NCI-H2107 (cell line): ENCODE measurements around the gene NRXN3.

Experiments
- DNase-seq: peaks from one replicate; lab custom pipeline; 2025; lab: John Stamatoyannopoulos, UW

Gene NRXN3

DNA sequence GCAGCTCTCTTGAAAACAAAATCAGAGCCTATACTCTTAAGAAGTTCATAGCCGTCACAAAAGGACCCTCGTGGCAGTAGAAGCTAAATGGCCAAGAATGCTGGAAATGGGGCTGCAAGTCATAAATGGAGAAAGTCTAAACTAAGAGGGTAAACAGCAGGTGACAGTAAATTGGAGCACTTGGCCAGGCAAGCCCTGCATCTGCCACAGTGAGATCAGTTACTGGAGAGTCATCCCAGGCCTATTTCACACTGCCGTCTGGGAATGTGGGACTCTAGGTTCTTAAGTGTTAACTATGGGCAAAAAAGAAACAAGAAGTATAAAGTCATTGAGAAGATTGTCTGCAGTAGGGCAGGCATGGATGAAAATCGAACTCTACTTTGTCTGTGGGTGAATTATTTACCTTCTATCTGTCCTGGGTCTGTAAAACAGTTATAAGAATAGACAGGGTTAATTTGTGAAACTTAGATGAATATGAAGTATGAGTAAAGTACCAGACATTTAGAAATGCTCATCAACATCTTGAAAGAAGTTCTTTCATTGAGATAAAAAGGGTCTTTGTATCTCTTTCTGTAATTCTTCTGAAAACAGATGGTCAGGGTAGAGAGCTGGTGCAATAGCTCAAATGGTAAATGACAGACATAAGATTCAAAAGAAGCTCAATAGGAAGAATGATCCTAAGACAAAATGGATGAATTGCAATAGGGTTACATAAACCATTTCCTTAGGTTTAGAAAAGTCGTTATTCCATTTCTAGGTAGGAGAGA, 1248.7 kb downstream of the NRXN3 start:
- DNase-seq: no peak

DNA sequence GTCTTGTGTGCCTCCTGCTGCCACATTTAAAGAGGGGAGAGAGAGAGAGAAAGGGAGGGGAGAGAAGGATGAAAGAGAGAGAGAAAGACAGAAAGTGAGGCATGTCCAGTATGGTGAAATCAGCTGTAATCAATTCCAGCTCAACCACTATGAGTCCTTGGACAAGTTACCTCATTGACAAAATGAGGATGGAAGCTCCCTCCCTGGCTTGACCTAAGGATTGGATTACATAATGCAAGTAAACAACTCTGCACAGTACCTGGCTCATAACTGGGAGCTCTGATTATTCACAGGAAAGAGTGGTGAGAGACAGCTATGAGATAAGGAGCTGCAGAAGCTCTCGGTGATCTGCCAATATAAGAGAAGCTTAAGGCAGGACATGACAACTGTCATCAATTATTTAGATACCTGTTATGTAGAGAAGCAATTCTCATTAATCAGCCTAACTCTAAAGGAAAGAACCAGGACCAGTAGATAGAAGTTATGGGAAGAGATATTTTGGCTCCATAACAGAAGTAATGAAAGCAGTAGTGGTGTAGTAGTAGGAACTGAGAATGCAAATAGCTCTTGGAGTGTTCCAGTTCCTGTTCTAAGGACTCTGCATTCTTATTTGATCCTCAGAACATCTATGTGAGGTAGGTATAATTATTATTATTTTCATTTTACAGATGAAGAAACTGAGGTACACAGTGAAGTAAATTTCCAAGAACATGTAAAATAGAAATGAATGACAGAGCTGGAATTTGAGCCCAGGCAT, 1249.6 kb downstream of the NRXN3 start:
- no peak for DNase-seq

DNA sequence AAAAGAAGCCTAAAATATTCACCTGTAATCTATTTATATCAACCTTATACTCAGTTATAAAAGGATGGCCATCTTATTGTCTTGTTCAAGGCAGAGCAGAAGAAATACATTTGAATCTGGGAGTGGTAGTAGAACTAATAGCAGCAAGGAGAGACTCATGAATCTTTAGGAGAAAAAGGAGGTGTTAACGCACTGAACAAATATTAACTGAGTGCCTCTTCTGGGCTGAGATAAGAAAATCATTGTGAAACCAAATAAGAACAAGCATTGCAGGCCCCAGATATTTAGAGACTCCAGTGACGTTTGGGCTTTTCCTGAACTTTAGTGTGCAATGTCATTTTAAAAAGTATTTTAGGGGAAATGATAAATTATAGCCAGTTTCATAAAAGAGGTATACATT, 1250.6 kb downstream of the NRXN3 start:
- no peak for DNase-seq

DNA sequence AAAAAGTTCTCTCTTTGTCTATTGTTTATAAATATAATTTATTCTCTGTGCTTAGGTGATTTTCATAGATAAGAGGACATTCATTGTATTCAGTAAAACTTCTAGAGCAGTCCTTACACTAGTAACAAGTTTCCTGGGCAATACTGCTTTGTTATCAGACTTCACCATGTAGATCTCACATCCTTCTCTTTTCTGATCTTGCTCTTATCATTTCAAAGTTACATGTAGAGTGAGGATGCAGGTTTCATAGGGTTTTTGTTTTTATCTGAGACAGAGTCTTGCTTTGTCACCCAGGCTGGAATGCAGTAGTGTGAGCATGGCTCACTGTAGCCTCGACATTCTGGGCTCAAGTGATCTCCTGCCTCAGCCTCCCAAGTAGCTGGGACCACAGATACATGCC, 1251.6 kb downstream of the NRXN3 start:
- no peak for DNase-seq

DNA sequence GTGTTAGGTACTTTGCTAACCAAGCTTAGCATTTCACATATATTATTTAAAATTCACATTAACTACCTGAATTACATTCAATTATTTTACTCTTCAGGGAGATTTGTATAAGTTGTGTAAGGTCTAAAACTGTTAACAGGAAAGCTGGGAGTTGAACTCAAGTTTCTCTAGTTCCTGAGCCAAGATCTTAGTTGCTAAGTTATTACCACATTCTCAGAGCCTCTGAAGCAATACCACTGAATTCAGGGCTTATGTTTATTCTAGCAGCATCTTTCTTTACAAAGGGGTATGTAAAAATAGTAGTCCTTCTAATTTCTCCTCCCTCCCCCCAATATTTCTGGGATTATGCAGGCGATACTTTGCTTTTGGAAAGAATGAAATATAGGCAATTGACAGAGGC, 1254.3 kb downstream of the NRXN3 start:
- DNase-seq: no peak

DNA sequence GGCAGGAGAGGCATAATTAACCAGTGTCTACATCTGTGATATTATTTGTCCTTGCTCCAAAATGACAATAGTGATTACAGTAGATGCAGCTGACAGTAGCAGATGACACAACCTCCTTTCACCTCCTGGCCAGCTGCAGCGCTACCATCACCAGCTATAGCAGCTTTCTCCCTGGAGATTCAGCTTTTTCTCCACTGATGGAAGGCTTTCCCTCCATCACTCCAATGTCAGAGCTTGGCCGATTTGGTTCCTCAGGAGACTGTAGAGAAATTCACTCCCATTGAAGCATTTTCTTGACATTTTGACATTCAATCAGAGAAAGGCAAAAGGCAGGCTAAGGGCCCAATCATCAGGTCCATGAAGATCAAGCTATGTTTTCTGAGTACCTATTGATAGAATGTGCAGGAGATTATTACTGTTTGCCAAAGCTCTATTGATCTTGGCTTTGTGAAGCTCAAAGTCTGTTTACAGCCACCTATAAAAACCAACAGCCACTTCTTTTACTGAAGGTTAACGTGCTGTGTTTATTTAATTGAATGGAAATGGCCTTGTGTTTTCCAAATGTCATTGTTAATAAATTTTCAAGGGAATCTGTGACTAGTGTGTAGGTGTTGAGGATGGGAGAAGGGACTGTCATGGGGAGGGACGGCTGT, 1256.1 kb downstream of the NRXN3 start:
- no peak for DNase-seq

DNA sequence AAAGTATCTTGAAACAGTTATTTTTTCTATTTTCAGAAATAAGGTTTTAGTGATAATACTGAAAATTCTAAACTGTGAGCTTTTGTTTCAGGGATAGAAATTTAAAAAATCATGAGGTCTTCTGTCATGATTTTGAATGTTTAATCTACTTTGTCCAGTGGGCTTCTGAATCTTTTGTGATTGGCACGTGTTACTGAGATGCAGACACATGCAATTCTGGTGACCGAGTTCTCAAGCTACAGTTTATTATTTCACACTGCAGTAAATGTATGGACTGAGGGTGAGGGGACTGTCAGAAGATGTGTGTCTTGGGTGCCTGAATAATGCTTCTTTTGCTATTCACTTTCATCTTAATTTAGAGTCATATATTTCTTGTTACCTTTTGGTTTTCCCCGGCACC, 1262.5 kb downstream of the NRXN3 start:
- no peak for DNase-seq

DNA sequence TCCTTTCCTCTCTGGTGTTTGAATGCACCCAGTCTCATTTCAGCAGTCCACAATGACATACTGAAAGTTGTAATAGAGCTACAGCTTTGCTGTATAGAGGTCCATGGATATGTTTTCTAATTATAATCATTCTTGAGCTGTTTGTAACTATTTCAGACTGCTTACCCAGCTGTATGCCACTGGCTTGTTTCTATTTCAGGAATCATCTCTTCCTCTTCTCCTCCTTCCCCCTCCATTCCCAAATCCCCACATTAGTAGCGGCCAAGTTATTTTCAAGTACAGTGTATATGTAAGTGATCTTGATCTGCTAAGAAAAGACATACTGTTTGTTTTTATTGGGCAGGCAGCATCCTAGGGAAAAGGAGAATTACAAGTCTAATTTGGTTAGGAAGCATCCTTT, 1266.2 kb downstream of the NRXN3 start:
- DNase-seq: no peak

DNA sequence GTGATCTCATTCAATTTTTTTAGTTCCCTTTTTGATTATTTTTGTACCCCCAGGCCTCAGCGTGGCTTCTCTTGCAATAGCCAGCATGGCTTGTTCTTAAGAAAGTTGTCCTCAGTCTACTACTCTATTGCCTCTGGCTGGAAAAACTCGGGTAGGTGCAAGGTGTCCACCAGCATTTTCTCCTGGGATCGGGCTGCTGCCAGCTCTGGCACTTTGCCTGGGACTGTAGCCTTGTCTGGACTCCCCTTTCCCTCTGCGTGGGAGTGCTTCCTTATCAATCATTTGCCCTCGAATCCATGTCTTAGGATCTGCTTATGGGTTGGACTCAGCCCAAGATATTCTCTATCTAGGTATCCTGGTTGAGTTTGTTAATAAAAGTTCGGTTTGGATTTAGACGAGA, 1267.8 kb downstream of the NRXN3 start:
- no peak for DNase-seq

DNA sequence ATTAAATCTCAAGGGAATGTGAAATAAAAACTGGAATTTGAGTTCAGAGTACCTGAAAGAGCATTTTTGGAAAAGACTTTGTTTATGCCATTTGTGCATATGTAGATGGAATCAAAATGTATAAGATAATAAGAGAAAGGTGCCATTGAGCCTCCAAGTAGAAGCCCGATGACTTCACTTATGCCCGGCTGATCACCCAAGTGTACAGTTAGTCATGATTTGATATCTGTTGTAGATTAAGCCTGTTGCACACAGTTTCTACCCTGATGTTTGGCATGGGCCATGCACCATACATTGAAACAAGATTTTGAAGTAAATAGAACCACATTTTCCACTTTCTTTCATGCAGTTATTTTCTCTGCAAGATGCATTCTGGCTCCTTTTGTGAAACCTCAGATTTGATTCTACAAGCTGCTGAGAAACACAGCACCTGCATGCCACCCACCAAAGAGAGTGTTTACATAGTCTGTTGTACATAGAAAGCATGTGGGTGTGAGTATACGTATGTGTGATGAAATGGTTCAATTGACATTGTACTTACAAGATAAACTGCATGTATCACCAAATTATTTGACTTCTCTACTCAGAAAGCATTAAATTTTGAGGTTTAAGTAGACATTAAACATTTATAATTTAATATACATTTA, 1268.6 kb downstream of the NRXN3 start:
- DNase-seq: no peak

DNA sequence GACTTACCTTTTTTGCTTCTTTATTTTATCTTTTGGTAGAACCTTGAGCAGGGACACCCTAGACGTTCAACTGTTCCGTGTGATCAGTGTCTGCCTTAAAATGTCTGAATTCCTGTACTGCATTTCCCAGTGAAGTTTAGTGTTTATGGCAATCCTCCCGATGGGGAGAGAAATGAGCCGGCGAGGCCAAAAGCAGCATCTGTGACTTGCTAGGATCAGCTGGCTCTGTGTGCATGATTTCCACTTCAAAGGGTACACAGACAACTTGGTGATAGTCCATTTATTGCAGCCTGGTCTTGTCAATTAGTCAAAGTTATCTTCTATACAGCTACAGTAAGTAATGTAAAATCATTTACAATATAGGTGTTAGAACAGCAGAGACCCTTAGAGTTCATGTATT, 1272.6 kb downstream of the NRXN3 start:
- DNase-seq: no peak

DNA sequence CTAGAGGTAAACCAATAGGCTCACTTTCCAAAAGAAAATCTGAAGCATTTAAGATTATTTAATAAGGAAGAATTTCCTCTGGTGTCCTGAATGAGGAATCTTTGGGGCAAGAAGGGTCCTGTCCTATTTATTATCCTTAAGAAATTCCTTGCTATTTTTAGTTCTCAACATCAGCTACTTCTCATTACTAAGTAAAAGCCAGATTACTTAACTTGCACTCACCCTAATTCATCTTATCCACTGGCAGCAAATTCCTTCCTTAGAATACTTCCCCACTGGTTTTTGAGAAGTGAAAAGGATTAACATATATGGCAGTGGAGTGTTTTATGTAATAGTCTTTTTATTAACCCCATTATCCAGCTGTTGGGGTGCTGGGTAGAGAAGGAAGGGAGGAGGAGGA, 1273.4 kb downstream of the NRXN3 start:
- no peak for DNase-seq

DNA sequence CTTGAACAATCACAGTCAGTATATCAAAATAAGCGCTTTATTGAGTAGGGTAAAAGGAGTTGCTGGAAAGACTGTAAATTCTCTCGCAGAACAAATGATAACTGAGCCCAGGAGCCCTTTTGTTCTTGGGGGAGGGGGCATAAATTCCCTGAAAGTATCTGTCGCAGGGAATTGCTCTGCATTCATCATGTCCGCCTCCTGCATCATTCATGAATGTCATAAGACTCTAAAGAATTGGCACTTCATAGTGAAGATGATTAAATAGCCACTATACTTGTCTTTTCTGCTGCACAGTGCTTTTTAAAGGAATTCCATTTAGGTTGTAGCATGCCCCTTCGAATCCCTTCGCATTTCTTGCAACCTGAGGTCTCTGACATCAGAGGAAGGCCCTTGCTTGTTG, 1278.8 kb downstream of the NRXN3 start:
- DNase-seq: no peak

DNA sequence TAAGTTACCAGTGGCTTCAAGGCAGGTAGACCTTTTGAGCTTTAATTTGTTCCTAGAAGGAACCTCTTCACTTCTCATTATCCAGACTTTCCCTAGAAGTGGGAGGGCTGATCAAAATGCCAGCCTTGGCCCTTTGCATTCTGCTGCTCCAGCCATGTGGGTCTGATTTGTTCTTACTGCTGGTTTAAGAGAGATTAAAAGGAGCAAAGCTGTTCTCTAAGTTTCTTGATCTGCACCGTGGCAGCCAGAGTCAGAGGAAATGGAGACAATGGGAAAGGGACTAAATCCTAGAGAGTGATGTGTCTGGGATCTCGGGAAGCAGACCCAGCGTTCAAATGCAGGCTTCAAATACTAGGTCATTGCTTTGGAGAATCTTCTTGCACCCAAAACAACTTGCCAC, 1281.4 kb downstream of the NRXN3 start:
- no peak for DNase-seq

DNA sequence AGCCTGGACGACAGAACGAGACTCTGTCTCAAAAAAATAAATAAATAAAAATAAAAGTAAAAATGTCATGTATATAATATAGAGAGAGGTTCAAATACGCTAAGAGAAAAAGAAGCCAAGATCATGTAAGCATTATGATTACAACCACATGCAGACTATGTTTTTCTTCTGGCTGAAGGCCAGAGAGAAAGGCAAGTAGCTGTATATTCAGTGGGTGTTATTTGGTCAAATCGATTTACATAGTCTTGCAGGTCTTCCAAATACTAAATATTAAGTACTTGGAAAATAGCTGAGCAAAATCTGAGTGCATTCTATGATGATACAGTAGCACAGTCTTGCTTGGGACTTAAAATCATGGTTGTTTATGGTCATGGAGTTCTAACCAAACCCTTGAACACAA, 1283.1 kb downstream of the NRXN3 start:
- no peak for DNase-seq

DNA sequence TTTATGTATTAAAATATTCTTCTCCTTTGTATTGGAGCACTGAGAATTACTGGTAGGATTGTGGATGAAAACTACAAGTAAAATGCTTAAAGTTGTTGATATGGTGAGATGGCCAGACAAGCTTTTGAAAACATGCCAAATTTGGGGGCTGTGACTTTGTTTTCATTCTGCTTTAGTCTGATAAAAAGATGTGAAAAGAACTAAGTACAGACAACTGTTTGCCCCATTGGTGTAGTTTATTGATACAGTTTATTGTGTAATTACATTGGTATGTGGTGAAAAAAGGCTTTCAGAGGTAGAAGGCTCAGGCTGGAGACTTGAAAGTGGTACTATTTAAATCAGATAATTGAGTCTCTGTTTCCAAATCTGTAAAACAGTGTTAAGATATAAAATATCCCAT, 1294.3 kb downstream of the NRXN3 start:
- no peak for DNase-seq

DNA sequence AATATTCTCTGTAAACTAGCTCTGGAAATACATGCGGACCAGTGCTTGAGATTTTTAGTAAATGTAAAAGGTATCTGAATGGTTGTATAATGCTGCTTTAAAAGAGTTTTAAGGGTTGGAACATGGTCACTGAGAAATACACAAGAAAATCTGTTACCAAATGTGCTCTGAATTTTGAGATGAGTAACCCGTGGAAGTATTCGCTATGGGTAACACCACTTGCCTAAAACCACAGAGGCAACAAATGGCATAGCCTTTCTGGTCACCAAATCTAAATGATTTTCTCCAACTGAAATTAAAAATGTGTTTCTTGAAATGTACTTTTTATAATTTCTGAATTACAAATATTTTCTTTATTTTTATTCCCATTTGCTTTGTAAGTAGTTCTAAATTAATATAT, 1295.5 kb downstream of the NRXN3 start:
- DNase-seq: no peak

DNA sequence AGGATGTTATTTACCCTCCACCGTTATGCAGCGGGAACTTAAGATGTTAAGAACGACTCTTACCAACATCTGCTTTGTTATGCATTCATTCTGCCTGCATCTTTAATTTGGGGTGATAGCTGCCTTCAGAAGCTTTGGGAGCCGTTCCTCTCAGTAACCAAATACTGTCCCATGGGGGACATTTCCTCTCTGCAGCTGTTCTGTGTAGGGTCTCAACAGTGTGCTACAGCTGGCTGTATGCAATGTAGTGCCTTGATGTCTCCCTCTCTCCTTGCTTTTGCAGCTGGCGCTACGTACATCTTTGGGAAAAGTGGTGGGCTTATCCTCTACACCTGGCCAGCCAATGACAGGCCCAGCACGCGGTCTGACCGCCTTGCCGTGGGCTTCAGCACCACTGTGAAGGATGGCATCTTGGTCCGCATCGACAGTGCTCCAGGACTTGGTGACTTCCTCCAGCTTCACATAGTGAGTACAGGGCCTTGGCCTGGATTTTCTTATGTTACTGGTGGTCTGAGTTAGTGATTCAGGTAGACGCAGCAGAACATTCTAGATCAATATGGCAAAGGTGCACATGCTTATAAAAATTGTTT, 1296.9 kb downstream of the NRXN3 start:
- no peak for DNase-seq

DNA sequence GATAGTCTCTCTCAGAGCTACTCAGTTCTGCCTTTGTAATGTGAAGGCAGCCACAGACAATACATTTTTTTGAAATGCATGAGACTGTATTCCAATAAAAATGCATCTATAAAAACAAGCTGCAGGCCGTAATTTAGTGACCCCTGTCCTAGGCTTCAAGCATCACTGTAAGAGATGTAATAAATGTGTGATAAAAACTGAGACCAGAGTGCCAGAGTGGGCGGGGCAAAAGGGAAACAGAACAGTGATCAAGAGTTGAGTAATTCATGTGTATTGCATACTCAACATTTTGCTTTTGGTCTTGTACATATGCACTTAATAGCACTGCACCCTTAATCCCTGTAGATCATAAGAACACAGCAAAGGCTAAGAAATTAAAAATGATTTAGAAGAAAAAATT, 1297.7 kb downstream of the NRXN3 start:
- no peak for DNase-seq

DNA sequence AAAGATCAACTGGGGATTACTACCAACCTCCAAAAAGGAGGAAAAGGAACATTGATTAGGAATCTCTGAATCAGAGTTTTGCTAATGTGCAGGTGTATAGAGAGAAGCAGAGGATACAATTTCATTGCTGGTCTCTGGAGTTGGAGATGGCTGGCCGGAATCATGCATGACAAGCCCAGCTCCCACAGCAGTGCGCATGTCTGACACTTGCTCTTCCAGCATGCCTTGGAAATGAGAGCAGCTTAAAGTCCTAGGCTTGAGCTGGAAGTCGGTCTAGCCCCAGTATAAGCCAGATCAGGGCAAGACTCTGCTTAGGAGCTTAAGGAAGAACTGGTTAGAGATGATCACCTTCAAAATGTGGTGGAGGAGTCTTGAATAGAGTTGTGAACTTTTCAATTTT, 1298.3 kb downstream of the NRXN3 start:
- DNase-seq: no peak

DNA sequence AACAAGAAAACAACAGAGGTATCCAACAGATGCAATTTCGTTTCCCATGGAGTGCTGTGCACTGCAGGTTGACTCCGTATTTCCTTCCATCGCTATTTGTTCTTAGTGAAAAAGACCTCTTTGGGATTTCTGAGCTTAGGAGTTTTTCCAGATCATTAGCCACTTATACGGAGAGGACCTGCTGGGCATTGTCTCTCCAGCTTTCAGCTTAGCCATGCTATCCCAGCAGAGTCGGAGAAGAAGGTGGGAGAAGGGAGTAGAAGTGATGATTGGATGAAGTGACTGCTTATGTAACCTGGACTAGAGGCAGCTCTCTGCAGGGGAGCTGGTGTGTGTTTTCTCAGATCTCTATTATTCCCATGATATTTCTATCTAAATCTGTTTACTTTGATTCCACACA, 1303.5 kb downstream of the NRXN3 start:
- no peak for DNase-seq

DNA sequence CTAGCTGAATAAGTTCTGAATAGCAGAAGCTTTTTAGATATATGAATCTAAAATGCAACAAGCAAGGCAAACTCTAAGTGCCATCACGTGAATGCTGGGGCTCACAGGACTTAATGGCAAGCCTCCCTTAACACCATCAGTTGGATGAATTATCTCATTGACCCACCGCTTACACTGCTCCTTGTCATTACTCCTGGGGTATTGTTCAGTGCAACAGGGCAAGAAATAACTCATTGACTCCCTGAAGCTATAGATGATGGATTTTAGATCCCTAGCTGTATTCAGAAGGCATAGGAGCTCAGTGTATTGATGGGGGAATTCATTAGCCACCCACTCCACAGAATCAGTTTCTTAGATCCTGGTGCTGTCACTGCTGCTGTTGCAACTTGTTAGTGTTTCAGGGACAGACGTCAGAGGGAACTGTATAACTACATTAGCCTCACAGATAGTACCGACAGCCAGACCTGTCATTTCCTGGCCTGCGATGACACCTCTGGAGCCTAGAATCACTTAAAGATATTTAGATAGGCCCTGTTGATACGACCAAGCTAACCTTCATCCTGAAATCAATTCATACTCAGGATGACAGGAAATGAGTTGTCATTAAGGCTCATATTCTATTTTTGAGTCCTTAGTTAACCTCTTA, 1305.8 kb downstream of the NRXN3 start:
- no peak for DNase-seq
